HepG2 (cell line): ENCODE data around the gene NFE2L2. TPM values are rescaled to one million over a fixed set of nuclear protein-coding genes. Genes with fewer than 3 reads are reported as not detected.

Experiments
- ATAD3A ChIP-seq: sonication (generic); formaldehyde crosslinking; IDR thresholded peaks from 2 replicates; pipeline ENCODE4 v1.4.0; 2020; ENCODE audit warnings: missing genetic modification reagents
- ATM ChIP-seq: fragments of 450-650 bp; IDR thresholded peaks from 2 replicates; pipeline ENCODE4 v1.7.1; 2017; ENCODE audit warnings: mild to moderate bottlenecking, borderline replicate concordance
- BRD4 ChIP-seq: sonication (generic); formaldehyde crosslinking; IDR thresholded peaks from 2 replicates; pipeline ENCODE4 v1.4.0; 2020; ENCODE audit warnings: missing genetic modification reagents
- DNMT1 ChIP-seq: sonication (generic); formaldehyde crosslinking; IDR thresholded peaks from 2 replicates; pipeline ENCODE4 v1.5.1; 2020; ENCODE audit warnings: mild to moderate bottlenecking, missing genetic modification reagents
- FLYWCH1 ChIP-seq: sonication (generic); formaldehyde crosslinking; IDR thresholded peaks from 2 replicates; pipeline ENCODE4 v1.8.1; 2023; ENCODE audit warnings: mild to moderate bottlenecking, missing genetic modification reagents
- FOSL2 ChIP-seq: sonication (generic); formaldehyde crosslinking; IDR thresholded peaks from 2 replicates; pipeline ENCODE4 v1.4.0; 2020; ENCODE audit warnings: missing genetic modification reagents
- FOXA3 ChIP-seq: IDR thresholded peaks from 2 replicates; pipeline ENCODE4 v1.6.1; 2016; ENCODE audit warnings: missing genetic modification reagents, missing compliant biosample characterization
- NCOA5 ChIP-seq: sonication (generic); formaldehyde crosslinking; IDR thresholded peaks from 2 replicates; pipeline ENCODE4 v1.4.0; 2020; ENCODE audit warnings: missing genetic modification reagents
- RFX3 ChIP-seq: IDR thresholded peaks from 2 replicates; pipeline ENCODE4 v1.6.1; 2016; ENCODE audit warnings: missing biosample characterization, missing genetic modification reagents
- SMAD3 ChIP-seq: sonication (generic); formaldehyde crosslinking; IDR thresholded peaks from 2 replicates; pipeline ENCODE4 v1.4.0; 2020; ENCODE audit warnings: missing genetic modification reagents
- TOE1 ChIP-seq: sonication (generic); formaldehyde crosslinking; IDR thresholded peaks from 2 replicates; pipeline ENCODE4 v1.4.0; 2020; ENCODE audit warnings: mild to moderate bottlenecking, missing genetic modification reagents
- ZBTB3 ChIP-seq: sonication (generic); formaldehyde crosslinking; IDR thresholded peaks from 2 replicates; pipeline ENCODE4 v1.4.0; 2020; ENCODE audit warnings: low read depth, mild to moderate bottlenecking, moderate library complexity, missing genetic modification reagents, borderline replicate concordance
- ZNF207 ChIP-seq: fragments of 450-650 bp; IDR thresholded peaks from 2 replicates; pipeline ENCODE4 v1.6.1; 2016; ENCODE audit warnings: antibody characterized with exemption, borderline replicate concordance
- ZNF543 ChIP-seq: sonication (generic); formaldehyde crosslinking; IDR thresholded peaks from 2 replicates; pipeline ENCODE4 v1.4.0; 2020; ENCODE audit warnings: mild to moderate bottlenecking, missing genetic modification reagents
- ZNF619 ChIP-seq: sonication (generic); formaldehyde crosslinking; IDR thresholded peaks from 2 replicates; pipeline ENCODE4 v1.4.0; 2020; ENCODE audit warnings: mild to moderate bottlenecking, missing genetic modification reagents
- ZNF672 ChIP-seq: sonication (generic); formaldehyde crosslinking; IDR thresholded peaks from 2 replicates; pipeline ENCODE4 v1.8.1; 2022; ENCODE audit warnings: missing genetic modification reagents
- ZNF782 ChIP-seq: sonication (generic); formaldehyde crosslinking; IDR thresholded peaks from 2 replicates; pipeline ENCODE4 v1.4.0; 2020; ENCODE audit warnings: missing genetic modification reagents, mild to moderate bottlenecking, borderline replicate concordance
- ZNF883 ChIP-seq: sonication (generic); formaldehyde crosslinking; IDR thresholded peaks from 2 replicates; pipeline ENCODE4 v1.5.1; 2020; ENCODE audit warnings: mild to moderate bottlenecking, missing genetic modification reagents; ENCODE audit errors: not compliant biosample characterization
- polyA plus RNA-seq, 8 experiments: library from polyadenylated mRNA; depleted of rRNA in 3 of 8; stranded (reverse) in 7 of 8; unstranded in 1 of 8; fragments of >200 nt; fragmentation: Illumina TruSeq in 4 of 8; extraction: Trizol in 4 of 8; gene quantifications; 2 replicates each; pipeline versions ENCODE4 v1.2.1 to v1.2.3, GENCODE V29; 2011 to 2016; ENCODE audit warnings: low read depth in 4 of 8, missing spikeins in 1 of 8, mixed read lengths in 1 of 8; ENCODE audit not compliant: insufficient read depth in 1 of 8
- total RNA-seq, 5 experiments: library from RNA; depleted of rRNA; stranded (reverse); fragments of >200 nt; fragmentation: Illumina TruSeq; extraction: Trizol; gene quantifications; 2 replicates each; pipeline ENCODE4 v1.2.3, GENCODE V29; 2016; ENCODE audit warnings: low read depth in 1 of 5
- TF ChIP-seq, protein P1 (sequence below): IDR thresholded peaks from 2 replicates; pipeline ENCODE4 v1.6.1; 2016; ENCODE audit warnings: missing compliant biosample characterization, missing genetic modification reagents, borderline replicate concordance
- TF ChIP-seq, protein P2 (sequence below): sonication (generic); formaldehyde crosslinking; IDR thresholded peaks from 2 replicates; pipeline ENCODE4 v1.9.0; 2021; ENCODE audit warnings: missing genetic modification reagents, mild to moderate bottlenecking, borderline replicate concordance
- TF ChIP-seq, protein P3 (sequence below): sonication (generic); IDR thresholded peaks from 2 replicates; pipeline ENCODE4 v1.6.1; 2016; ENCODE audit warnings: low read depth, borderline replicate concordance
- TF ChIP-seq, protein P4 (sequence below): sonication (generic); formaldehyde crosslinking; IDR thresholded peaks from 2 replicates; pipeline ENCODE4 v1.5.0; 2020; ENCODE audit warnings: missing genetic modification reagents

The NFE2L2 gene
- total and polyA plus RNA-seq, 2 of the 13 experiments (the other 11 are each of a cell fraction or from before 2014, with no cell fraction given): 84.6 to 215 TPM

DNA sequence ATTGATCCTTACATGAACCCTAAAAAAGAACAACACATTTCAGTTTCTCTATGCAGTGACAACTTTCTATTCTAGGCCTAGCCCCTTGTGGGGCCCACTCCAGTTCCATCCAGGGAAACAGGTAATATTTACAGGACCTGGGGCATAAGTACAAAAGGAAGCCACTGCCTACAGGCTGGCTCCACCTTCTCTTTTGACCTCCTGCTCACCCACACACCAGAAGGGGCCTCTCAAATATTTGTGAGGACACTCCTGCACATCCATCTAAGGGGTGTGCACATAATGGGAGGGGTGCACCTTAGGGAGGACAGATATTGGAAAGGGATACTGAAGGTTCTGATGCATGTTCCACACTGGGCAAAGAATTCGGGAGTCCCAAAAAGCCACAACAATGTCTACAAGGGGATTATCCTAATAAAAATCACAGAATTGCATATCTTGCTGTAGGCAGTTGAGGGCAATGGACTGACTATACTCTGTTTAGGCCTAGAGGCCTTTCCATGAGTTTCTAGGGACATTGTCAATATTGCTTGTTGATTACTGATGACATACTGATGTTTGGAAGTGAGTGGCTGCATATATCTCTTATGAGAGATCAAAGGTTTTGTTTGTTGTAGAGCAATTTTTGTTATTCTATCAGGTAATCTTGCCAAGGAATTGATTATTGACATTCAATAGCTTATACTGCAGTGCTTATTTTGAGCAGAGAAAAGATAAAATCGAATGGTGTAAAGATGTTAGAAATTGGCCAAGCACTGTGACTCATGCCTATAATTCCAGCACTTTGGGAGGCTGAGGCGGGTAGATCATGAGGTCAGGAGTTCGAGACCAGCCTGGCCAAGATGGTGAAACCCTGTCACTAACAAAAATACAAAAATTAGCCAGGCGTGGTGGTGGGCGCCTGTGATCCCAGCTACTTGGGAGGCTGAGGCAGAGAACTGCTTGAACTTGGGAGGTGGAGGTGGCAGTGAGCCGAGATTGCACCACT is 75.8 kb downstream of the NFE2L2 start (continued):
- TF ChIP-seq DNMT1 (CRISPR knock-in tag) (no peak), ZBTB3 (0 out of 2 replicates have a peak, but pooled peaks have one; percentile 35), ZNF883 (CRISPR knock-in tag) (no peak), BRD4 (CRISPR knock-in tag) (no peak), FLYWCH1 (CRISPR knock-in tag) (no peak), FOXA3 (peak; percentile 79), ATM (no peak), RFX3 (CRISPR knock-in tag) (no peak), ZNF207 (no peak), ATAD3A (CRISPR knock-in tag) (no peak), ZNF619 (CRISPR knock-in tag) (no peak), NCOA5 (CRISPR knock-in tag) (no peak), ZNF672 (no peak), TOE1 (CRISPR knock-in tag) (peak; percentile 88; the same call in 1 of the 2 replicates), SMAD3 (CRISPR knock-in tag) (no peak), FOSL2 (CRISPR knock-in tag) (peak; percentile 95), ZNF543 (CRISPR knock-in tag) (no peak; the same call in 1 of the 2 replicates), ZNF782 (CRISPR knock-in tag) (peak; percentile 76; the same call in 1 of the 2 replicates)
- TF ChIP-seq, protein P1, sequence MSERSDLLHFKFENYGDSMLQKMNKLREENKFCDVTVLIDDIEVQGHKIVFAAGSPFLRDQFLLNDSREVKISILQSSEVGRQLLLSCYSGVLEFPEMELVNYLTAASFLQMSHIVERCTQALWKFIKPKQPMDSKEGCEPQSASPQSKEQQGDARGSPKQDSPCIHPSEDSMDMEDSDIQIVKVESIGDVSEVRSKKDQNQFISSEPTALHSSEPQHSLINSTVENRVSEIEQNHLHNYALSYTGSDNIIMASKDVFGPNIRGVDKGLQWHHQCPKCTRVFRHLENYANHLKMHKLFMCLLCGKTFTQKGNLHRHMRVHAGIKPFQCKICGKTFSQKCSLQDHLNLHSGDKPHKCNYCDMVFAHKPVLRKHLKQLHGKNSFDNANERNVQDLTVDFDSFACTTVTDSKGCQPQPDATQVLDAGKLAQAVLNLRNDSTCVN: 0 out of 2 replicates have a peak, but pooled peaks have one; percentile 18
- TF ChIP-seq, protein P2, sequence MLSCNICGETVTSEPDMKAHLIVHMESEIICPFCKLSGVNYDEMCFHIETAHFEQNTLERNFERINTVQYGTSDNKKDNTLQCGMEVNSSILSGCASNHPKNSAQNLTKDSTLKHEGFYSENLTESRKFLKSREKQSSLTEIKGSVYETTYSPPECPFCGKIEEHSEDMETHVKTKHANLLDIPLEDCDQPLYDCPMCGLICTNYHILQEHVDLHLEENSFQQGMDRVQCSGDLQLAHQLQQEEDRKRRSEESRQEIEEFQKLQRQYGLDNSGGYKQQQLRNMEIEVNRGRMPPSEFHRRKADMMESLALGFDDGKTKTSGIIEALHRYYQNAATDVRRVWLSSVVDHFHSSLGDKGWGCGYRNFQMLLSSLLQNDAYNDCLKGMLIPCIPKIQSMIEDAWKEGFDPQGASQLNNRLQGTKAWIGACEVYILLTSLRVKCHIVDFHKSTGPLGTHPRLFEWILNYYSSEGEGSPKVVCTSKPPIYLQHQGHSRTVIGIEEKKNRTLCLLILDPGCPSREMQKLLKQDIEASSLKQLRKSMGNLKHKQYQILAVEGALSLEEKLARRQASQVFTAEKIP (CRISPR knock-in tag): no peak
- TF ChIP-seq, protein P3, sequence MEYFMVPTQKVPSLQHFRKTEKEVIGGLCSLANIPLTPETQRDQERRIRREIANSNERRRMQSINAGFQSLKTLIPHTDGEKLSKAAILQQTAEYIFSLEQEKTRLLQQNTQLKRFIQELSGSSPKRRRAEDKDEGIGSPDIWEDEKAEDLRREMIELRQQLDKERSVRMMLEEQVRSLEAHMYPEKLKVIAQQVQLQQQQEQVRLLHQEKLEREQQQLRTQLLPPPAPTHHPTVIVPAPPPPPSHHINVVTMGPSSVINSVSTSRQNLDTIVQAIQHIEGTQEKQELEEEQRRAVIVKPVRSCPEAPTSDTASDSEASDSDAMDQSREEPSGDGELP: no peak
- TF ChIP-seq, protein P4, sequence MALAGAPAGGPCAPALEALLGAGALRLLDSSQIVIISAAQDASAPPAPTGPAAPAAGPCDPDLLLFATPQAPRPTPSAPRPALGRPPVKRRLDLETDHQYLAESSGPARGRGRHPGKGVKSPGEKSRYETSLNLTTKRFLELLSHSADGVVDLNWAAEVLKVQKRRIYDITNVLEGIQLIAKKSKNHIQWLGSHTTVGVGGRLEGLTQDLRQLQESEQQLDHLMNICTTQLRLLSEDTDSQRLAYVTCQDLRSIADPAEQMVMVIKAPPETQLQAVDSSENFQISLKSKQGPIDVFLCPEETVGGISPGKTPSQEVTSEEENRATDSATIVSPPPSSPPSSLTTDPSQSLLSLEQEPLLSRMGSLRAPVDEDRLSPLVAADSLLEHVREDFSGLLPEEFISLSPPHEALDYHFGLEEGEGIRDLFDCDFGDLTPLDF (CRISPR knock-in tag): no peak
